Measurements from ENCODE around the gene PAIP2B.
A peak's percentile ranks its signal among the peaks of the same experiment; 100 is the strongest.

DNA sequence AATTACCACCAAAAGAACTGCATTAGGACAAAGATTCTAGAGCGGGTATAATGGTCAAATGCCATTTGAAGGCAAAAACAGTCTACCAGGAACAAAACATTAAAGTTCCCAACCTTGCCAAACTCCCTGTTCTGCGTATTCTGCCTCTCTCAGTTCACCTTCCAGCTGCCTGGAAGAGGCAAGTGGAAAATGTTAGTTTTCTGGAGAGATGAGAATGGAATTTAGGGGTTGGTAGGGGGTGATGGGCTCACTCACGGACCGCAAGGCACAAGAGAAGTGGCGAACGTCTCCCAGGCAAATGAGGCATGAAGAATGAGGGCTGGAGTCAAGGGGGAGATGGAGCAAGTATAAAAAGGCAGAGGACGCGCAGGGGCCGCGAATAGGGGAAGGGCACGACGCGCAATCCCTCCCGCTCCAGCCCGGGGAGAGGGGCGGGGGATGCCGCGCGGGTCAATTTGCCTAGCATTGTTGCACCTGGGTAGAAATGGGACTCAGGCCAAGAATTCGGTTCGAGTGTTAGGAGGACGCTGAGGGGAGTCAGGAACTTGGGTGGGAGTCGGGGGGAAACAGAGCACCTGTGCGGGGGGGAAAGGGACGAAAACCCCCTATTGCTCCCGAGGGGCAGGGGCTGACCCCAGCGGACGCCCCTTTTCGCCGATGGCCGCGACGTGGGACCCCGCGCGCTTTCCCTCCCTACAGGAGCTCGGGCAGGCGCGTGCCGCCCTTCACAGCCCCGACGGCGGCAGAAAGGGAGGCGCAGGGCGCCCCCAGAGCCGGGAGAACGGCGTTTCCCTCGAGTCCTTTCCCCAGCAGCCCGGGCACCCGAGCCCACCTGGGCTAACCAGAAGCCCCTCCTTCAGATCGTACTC is 573 bp downstream of the PAIP2B start:
- TF ChIP-seq, protein P1, sequence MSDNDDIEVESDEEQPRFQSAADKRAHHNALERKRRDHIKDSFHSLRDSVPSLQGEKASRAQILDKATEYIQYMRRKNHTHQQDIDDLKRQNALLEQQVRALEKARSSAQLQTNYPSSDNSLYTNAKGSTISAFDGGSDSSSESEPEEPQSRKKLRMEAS (IDR thresholded peaks at IDR 0.05): peak; percentile 53; the same call in 1 of the 2 replicates
- TF ChIP-seq RAD21 (IDR thresholded peaks at IDR 0.05; ENCODE audit: low read depth) (no peak), TAF1 (IDR thresholded peaks at IDR 0.05; ENCODE audit: low read depth) (no peak), TCF12 (IDR thresholded peaks at IDR 0.05; ENCODE audit: low read depth) (no peak), CEBPB (IDR thresholded peaks at IDR 0.05) (no peak), EP300 (IDR thresholded peaks at IDR 0.05; ENCODE audit: borderline replicate concordance) (no peak), ZBTB7A (IDR thresholded peaks at IDR 0.05; ENCODE audit: low read depth) (peak; percentile 91), YY1 (IDR thresholded peaks at IDR 0.05; ENCODE audit: low read depth) (no peak), CREB1 (IDR thresholded peaks at IDR 0.05; ENCODE audit: low read depth) (no peak), EGR1 (IDR thresholded peaks at IDR 0.05) (no peak), FOXM1 (IDR thresholded peaks at IDR 0.05; ENCODE audit: borderline replicate concordance, low read depth) (no peak)
- TF ChIP-seq, protein P2, sequence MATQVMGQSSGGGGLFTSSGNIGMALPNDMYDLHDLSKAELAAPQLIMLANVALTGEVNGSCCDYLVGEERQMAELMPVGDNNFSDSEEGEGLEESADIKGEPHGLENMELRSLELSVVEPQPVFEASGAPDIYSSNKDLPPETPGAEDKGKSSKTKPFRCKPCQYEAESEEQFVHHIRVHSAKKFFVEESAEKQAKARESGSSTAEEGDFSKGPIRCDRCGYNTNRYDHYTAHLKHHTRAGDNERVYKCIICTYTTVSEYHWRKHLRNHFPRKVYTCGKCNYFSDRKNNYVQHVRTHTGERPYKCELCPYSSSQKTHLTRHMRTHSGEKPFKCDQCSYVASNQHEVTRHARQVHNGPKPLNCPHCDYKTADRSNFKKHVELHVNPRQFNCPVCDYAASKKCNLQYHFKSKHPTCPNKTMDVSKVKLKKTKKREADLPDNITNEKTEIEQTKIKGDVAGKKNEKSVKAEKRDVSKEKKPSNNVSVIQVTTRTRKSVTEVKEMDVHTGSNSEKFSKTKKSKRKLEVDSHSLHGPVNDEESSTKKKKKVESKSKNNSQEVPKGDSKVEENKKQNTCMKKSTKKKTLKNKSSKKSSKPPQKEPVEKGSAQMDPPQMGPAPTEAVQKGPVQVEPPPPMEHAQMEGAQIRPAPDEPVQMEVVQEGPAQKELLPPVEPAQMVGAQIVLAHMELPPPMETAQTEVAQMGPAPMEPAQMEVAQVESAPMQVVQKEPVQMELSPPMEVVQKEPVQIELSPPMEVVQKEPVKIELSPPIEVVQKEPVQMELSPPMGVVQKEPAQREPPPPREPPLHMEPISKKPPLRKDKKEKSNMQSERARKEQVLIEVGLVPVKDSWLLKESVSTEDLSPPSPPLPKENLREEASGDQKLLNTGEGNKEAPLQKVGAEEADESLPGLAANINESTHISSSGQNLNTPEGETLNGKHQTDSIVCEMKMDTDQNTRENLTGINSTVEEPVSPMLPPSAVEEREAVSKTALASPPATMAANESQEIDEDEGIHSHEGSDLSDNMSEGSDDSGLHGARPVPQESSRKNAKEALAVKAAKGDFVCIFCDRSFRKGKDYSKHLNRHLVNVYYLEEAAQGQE (IDR thresholded peaks at IDR 0.05; ENCODE audit: low read depth): no peak
- TF ChIP-seq, protein P3, sequence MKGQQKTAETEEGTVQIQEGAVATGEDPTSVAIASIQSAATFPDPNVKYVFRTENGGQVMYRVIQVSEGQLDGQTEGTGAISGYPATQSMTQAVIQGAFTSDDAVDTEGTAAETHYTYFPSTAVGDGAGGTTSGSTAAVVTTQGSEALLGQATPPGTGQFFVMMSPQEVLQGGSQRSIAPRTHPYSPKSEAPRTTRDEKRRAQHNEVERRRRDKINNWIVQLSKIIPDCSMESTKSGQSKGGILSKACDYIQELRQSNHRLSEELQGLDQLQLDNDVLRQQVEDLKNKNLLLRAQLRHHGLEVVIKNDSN (IDR thresholded peaks at IDR 0.05): no peak

Data from Ishikawa (cell line).